A549 (cell line): ENCODE results near the gene PHC2. TPM values are rescaled to one million over a fixed set of nuclear protein-coding genes. Genes with fewer than 3 reads are reported as not detected.

Source experiments
- ATAC-seq, 2 experiments: fragments of 200-7000 bp in 1 of 2; fragments of >200 bp in 1 of 2; cut with Nextera tagmentation in 1 of 2; cut with Tn5 transposase in 1 of 2; 3 replicates each; pipeline versions ENCODE4 v1.8.0 to v1.9.1; 2018 to 2020; ENCODE audit warnings: mild to moderate bottlenecking in 1 of 2, moderate library complexity in 1 of 2
- CTCF ChIA-PET: fragments of 300-600 bp; sonication (Branson Sonifier 250); formaldehyde crosslinking; extraction: SDS; loops from one replicate; lab custom pipeline; 2021; ENCODE audit warnings: antibody characterized with exemption, inconsistent platforms; lab: Yijun Ruan, JAX
- POLR2A ChIA-PET: fragments of 350-600 bp; formaldehyde crosslinking; extraction: SDS; loops from one replicate; lab custom pipeline; 2021; ENCODE audit warnings: antibody characterized with exemption, inconsistent platforms; lab: Yijun Ruan, JAX
- DNase-seq, 2 experiments: peaks; one replicate each; pipeline versions ENCODE4 v3.0.0 to v3.0.0-alpha.2; 2011 to 2016; ENCODE audit warnings: low read depth in 1 of 2, low spot score in 1 of 2
- FAIRE-seq: peaks from 2 replicates; lab custom pipeline; 2011; peaks lifted over from hg19 to GRCh38; lab: Jason Lieb, UNC
- H3K27ac ChIP-seq, 2 experiments: fragments of >200 bp; sonication (Bioruptor Twin); formaldehyde crosslinking; 3 replicates each; pipeline ENCODE4 v1.5.1; 2016 to 2017
- H3K4me1 ChIP-seq: fragments of >200 bp; sonication (Bioruptor Twin); formaldehyde crosslinking; 3 replicates; pipeline ENCODE4 v1.6.1; 2016
- H3K4me2 ChIP-seq: fragments of >200 bp; sonication (Bioruptor Twin); formaldehyde crosslinking; 3 replicates; pipeline ENCODE4 v1.6.1; 2016
- H3K4me3 ChIP-seq: fragments of >200 bp; sonication (Bioruptor Twin); formaldehyde crosslinking; 3 replicates; pipeline ENCODE4 v1.5.1; 2016
- H3K9me3 ChIP-seq: fragments of >200 bp; sonication (Bioruptor Twin); formaldehyde crosslinking; 3 replicates; pipeline ENCODE4 v1.6.1; 2016
- BHLHE40 ChIP-seq: IDR thresholded peaks from 2 replicates; pipeline ENCODE4 v1.6.1; 2012; ENCODE audit warnings: low read depth, low read length, inconsistent platforms
- CBX2 ChIP-seq: fragments of 200-600 bp; sonication (generic); IDR thresholded peaks from 2 replicates; pipeline ENCODE4 v1.6.1; 2016; ENCODE audit warnings: low read depth, mild to moderate bottlenecking, borderline replicate concordance
- CHD2 ChIP-seq: fragments of 150-350 bp; IDR thresholded peaks from 2 replicates; pipeline ENCODE4 v1.6.1; 2014; ENCODE audit warnings: low read length; ENCODE audit not compliant: partially characterized antibody
- CHD4 ChIP-seq: fragments of 200-600 bp; sonication (generic); IDR thresholded peaks from 2 replicates; pipeline ENCODE4 v1.6.1; 2016; ENCODE audit warnings: antibody characterized with exemption, mild to moderate bottlenecking, borderline replicate concordance
- EP300 ChIP-seq, 2 experiments: fragments of >200 bp; sonication (Bioruptor Twin); formaldehyde crosslinking; IDR thresholded peaks; 2 replicates in 1 of 2; 3 replicates in 1 of 2; pipeline ENCODE4 v1.6.1; 2016 to 2017
- ESRRA ChIP-seq: fragments of 150-350 bp; IDR thresholded peaks from 2 replicates; pipeline ENCODE4 v1.6.1; 2014; ENCODE audit warnings: mild to moderate bottlenecking, low read length, borderline replicate concordance
- FOSB ChIP-seq: fragments of 250-450 bp; sonication (Bioruptor Pico); IDR thresholded peaks from 2 replicates; pipeline ENCODE4 v1.5.0; 2020; ENCODE audit warnings: mild to moderate bottlenecking, moderate library complexity
- FOSL2 ChIP-seq, 2 experiments: fragments of 450-650 bp in 1 of 2; fragments of >200 bp in 1 of 2; sonication (Bioruptor Twin) in 1 of 2; formaldehyde crosslinking; IDR thresholded peaks; 2 replicates each; pipeline versions ENCODE4 v1.5.0 to v1.6.1; 2016 to 2020; ENCODE audit warnings: mild to moderate bottlenecking in 1 of 2, moderate library complexity in 1 of 2
- FOXS1 ChIP-seq: fragments of 250-450 bp; sonication (Bioruptor Pico); IDR thresholded peaks from 2 replicates; pipeline ENCODE4 v1.5.0; 2020; ENCODE audit warnings: mild to moderate bottlenecking, moderate library complexity
- HDAC2 ChIP-seq: fragments of 200-600 bp; sonication (generic); IDR thresholded peaks from 2 replicates; pipeline ENCODE4 v1.6.1; 2016
- HOXB5 ChIP-seq: fragments of 250-450 bp; sonication (Bioruptor Pico); IDR thresholded peaks from 2 replicates; pipeline ENCODE4 v1.5.0; 2020; ENCODE audit warnings: mild to moderate bottlenecking, moderate library complexity
- KDM1A ChIP-seq: fragments of 200-600 bp; sonication (generic); IDR thresholded peaks from 2 replicates; pipeline ENCODE4 v1.6.1; 2016; ENCODE audit warnings: low read depth, mild to moderate bottlenecking
- KDM5A ChIP-seq: fragments of 200-600 bp; sonication (generic); IDR thresholded peaks from 2 replicates; pipeline ENCODE4 v1.6.1; 2016; ENCODE audit warnings: antibody characterized with exemption, mild to moderate bottlenecking
- MYC ChIP-seq: IDR thresholded peaks from 2 replicates; pipeline ENCODE4 v1.6.1; 2012; ENCODE audit warnings: mild to moderate bottlenecking, inconsistent platforms, low read length, improper control_type of control experiment, borderline replicate concordance
- NFE2L2 ChIP-seq: fragments of 150-350 bp; conservative IDR thresholded peaks from 2 replicates; pipeline ENCODE4 v1.6.1; 2014; ENCODE audit warnings: low read length
- NPAS2 ChIP-seq: fragments of 250-450 bp; sonication (Bioruptor Pico); IDR thresholded peaks from 2 replicates; pipeline ENCODE4 v1.8.0; 2022; ENCODE audit warnings: mild to moderate bottlenecking, moderate library complexity, borderline replicate concordance
- NR3C1 ChIP-seq: fragments of >200 bp; sonication (Bioruptor Twin); formaldehyde crosslinking; IDR thresholded peaks from 3 replicates; pipeline ENCODE4 v1.6.1; 2017
- PHF8 ChIP-seq: fragments of 200-600 bp; sonication (generic); IDR thresholded peaks from 2 replicates; pipeline ENCODE4 v1.6.1; 2016; ENCODE audit warnings: low read depth, mild to moderate bottlenecking, antibody characterized with exemption, moderate library complexity, borderline replicate concordance
- POLR2A ChIP-seq: IDR thresholded peaks from 2 replicates; pipeline ENCODE4 v1.6.1; 2012; ENCODE audit warnings: mild to moderate bottlenecking, low read length
- POLR2AphosphoS2 ChIP-seq: conservative IDR thresholded peaks from 2 replicates; pipeline ENCODE4 v1.6.1; 2012; ENCODE audit warnings: low read length, improper control_type of control experiment, inconsistent platforms
- RARB ChIP-seq: fragments of 250-450 bp; sonication (Bioruptor Pico); IDR thresholded peaks from 2 replicates; pipeline ENCODE4 v1.8.0; 2021; ENCODE audit warnings: mild to moderate bottlenecking, moderate library complexity
- RNF2 ChIP-seq: fragments of 200-600 bp; sonication (generic); IDR thresholded peaks from 2 replicates; pipeline ENCODE4 v1.6.1; 2016; ENCODE audit warnings: low read depth, mild to moderate bottlenecking, antibody characterized with exemption, moderate library complexity, borderline replicate concordance
- SREBF2 ChIP-seq: fragments of 450-650 bp; IDR thresholded peaks from 2 replicates; pipeline ENCODE4 v1.6.1; 2014; ENCODE audit warnings: mild to moderate bottlenecking, moderate library complexity
- TP53 ChIP-seq: fragments of 250-450 bp; sonication (Bioruptor Pico); IDR thresholded peaks from 2 replicates; pipeline ENCODE4 v1.5.0; 2021; ENCODE audit warnings: mild to moderate bottlenecking, moderate library complexity
- ZFP36 ChIP-seq: fragments of 450-650 bp; IDR thresholded peaks from 2 replicates; pipeline ENCODE4 v1.6.1; 2014; ENCODE audit warnings: borderline replicate concordance; ENCODE audit not compliant: partially characterized antibody
- ZSCAN20 ChIP-seq: fragments of 250-450 bp; sonication (Bioruptor Pico); IDR thresholded peaks from 2 replicates; pipeline ENCODE4 v1.8.0; 2022; ENCODE audit warnings: mild to moderate bottlenecking, moderate library complexity
- WGBS: methylation state at CpG from one replicate; pipeline ENCODE4 v1.1.6; 2017; ENCODE audit errors: missing lambda C conversion rate; 5-methylcytosine and 5-hydroxymethylcytosine counted together
- polyA plus RNA-seq, 4 experiments: library from polyadenylated mRNA; depleted of rRNA in 3 of 4; stranded (reverse); fragments of >200 nt; fragmentation: RNase III in 1 of 4; extraction: RNeasy Plus Mini Kit Qiagen cat#74134 plus additional on column Dnase treatment in 1 of 4; gene quantifications; 2 replicates in 3 of 4; 3 replicates in 1 of 4; pipeline ENCODE4 v1.2.3, GENCODE V29; 2011 to 2017
- TF ChIP-seq, protein P1 (sequence below): fragments of >200 bp; sonication (Bioruptor Twin); formaldehyde crosslinking; IDR thresholded peaks from 3 replicates; pipeline ENCODE4 v1.6.1; 2016
- TF ChIP-seq, protein P2 (sequence below): fragments of 450-650 bp; IDR thresholded peaks from 2 replicates; pipeline ENCODE4 v1.6.1; 2014; ENCODE audit warnings: antibody characterized with exemption
- TF ChIP-seq, protein P3 (sequence below): fragments of 200-600 bp; sonication (generic); IDR thresholded peaks from 2 replicates; pipeline ENCODE4 v1.6.1; 2016; ENCODE audit warnings: antibody characterized with exemption, mild to moderate bottlenecking, moderate library complexity

Gene PHC2
- polyA plus RNA-seq, 2 of the 4 experiments (the other 2 are of a cell fraction): 29.9 to 33.2 TPM

DNA sequence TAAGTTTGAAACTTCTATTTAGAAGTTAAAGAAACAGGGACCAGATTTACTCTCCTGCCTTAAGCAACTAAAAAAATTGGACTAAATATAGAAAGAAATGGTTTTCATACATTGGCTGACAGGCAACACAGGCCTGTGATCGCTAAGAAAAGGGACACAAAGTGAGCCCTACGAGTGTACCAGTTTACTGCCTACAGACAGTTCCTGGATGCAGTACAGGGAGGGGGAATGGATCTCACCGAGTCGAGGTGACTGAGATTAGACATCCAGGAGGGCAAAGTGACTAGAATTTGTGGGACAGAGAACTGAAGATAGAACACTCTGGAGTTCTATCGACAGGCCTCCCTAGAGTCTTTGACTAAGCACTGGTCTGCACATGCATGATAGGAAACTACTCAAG is 16.0 kb downstream of the PHC2 start:
- TF ChIP-seq RARB (CRISPR knock-in tag): no peak
- TF ChIP-seq PHF8: no peak
- no peak for TF ChIP-seq FOXS1 (CRISPR knock-in tag)
- TF ChIP-seq, protein P1, sequence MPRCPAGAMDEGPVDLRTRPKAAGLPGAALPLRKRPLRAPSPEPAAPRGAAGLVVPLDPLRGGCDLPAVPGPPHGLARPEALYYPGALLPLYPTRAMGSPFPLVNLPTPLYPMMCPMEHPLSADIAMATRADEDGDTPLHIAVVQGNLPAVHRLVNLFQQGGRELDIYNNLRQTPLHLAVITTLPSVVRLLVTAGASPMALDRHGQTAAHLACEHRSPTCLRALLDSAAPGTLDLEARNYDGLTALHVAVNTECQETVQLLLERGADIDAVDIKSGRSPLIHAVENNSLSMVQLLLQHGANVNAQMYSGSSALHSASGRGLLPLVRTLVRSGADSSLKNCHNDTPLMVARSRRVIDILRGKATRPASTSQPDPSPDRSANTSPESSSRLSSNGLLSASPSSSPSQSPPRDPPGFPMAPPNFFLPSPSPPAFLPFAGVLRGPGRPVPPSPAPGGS: no peak
- ChIA-PET CTCF (no interaction called here), POLR2A (no interaction called here)
- H3K9me3 ChIP-seq: peaks cover 27% of the 10 kb centered on the region; the same call in 2 of the 3 replicates
- no peaks in the 10 kb centered on the region for H3K4me1 ChIP-seq
- FAIRE-seq (no peak), ATAC-seq (no peak), DNase-seq (no peak)
- H3K4me3 ChIP-seq: no peak overlapping the region
- H3K4me2 ChIP-seq: no peak overlapping the region
- 21% methylated on average over 5 of the region's 5 CpGs for WGBS
- no peak overlapping the region for H3K27ac ChIP-seq

DNA sequence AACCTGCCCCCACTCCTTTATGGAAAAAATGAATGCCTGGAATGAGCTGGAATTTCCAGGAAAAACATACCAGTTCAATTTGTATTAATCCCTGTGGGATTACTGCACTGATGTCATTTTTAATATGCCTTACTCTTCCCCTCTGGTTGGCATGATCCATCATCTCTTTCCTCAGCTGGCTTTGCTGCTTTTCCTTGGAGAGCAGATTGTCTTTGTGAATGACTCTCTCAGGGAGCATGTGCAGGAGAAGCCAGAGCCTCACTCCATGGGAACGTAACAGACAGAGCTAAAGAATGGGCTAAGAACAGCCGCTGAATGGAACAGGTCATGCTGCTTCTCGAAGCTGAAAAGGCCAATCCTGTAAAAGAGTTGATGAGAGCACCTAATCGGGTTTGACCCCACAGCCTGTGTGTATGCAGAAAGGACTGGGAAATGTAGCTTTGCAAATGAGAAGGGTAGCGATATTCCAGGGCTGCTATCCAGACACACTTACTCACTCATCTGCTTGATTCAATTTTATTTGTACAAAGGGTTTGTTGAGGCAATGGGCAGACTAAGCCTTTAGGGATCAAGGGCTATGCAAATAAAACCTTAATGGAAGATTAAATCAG is 20.7 kb downstream of the PHC2 start:
- CTCF ChIA-PET: no interaction called here
- no peak overlapping the region for H3K4me2 ChIP-seq
- DNase-seq (no peak), FAIRE-seq (no peak), ATAC-seq (no peak)
- TF ChIP-seq CHD2: no peak
- TF ChIP-seq FOSB: no peak
- no peak for TF ChIP-seq KDM1A
- TF ChIP-seq, protein P2, sequence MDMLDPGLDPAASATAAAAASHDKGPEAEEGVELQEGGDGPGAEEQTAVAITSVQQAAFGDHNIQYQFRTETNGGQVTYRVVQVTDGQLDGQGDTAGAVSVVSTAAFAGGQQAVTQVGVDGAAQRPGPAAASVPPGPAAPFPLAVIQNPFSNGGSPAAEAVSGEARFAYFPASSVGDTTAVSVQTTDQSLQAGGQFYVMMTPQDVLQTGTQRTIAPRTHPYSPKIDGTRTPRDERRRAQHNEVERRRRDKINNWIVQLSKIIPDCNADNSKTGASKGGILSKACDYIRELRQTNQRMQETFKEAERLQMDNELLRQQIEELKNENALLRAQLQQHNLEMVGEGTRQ: no peak
- no peak for TF ChIP-seq NFE2L2
- TF ChIP-seq SREBF2: no peak
- TF ChIP-seq ZSCAN20 (CRISPR knock-in tag): no peak
- no peak for TF ChIP-seq ZFP36
- TF ChIP-seq HDAC2: no peak
- TF ChIP-seq MYC: no peak
- TF ChIP-seq, protein P3, sequence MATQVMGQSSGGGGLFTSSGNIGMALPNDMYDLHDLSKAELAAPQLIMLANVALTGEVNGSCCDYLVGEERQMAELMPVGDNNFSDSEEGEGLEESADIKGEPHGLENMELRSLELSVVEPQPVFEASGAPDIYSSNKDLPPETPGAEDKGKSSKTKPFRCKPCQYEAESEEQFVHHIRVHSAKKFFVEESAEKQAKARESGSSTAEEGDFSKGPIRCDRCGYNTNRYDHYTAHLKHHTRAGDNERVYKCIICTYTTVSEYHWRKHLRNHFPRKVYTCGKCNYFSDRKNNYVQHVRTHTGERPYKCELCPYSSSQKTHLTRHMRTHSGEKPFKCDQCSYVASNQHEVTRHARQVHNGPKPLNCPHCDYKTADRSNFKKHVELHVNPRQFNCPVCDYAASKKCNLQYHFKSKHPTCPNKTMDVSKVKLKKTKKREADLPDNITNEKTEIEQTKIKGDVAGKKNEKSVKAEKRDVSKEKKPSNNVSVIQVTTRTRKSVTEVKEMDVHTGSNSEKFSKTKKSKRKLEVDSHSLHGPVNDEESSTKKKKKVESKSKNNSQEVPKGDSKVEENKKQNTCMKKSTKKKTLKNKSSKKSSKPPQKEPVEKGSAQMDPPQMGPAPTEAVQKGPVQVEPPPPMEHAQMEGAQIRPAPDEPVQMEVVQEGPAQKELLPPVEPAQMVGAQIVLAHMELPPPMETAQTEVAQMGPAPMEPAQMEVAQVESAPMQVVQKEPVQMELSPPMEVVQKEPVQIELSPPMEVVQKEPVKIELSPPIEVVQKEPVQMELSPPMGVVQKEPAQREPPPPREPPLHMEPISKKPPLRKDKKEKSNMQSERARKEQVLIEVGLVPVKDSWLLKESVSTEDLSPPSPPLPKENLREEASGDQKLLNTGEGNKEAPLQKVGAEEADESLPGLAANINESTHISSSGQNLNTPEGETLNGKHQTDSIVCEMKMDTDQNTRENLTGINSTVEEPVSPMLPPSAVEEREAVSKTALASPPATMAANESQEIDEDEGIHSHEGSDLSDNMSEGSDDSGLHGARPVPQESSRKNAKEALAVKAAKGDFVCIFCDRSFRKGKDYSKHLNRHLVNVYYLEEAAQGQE: no peak
- TF ChIP-seq ESRRA: no peak
- TF ChIP-seq NPAS2: no peak
- no peak for TF ChIP-seq KDM5A
- no peaks in the 10 kb centered on the region for H3K4me1 ChIP-seq
- H3K27ac ChIP-seq: no peak overlapping the region
- POLR2A ChIA-PET: no interaction called here
- H3K9me3 ChIP-seq: peaks cover 10% of the 10 kb centered on the region; the same call in 1 of the 3 replicates
- no peak overlapping the region for H3K4me3 ChIP-seq
- WGBS: 56% methylated on average over 5 of the region's 5 CpGs

DNA sequence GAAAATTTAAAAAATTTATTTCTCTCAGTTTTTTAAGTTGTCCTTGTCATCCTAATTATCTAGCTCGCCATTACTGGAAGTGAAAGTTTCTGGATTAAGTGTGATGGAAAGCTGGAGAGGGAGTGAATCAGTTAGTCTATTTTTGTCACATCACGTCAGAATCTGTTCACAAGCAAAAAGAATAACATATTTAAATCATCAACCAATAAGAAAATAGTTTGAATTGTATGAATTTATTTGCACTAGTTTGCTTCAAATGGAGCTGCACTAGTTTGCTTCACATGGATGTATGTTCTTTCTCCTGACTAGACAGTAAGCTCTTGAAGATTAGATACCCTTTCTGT is 22.8 kb downstream of the PHC2 start:
- H3K27ac ChIP-seq: no peak overlapping the region
- ChIA-PET CTCF (interaction anchor here (1.6 kb wide), 1 partner anchor 17 kb away, joined by 5 read pairs; no protein-coding TSS in a partner anchor), POLR2A (no interaction called here)
- no peak for FAIRE-seq
- no peak for DNase-seq
- no peak for ATAC-seq
- no peak overlapping the region for H3K4me2 ChIP-seq
- WGBS: 58% methylated on average over 2 of the region's 2 CpGs
- no peak overlapping the region for H3K4me3 ChIP-seq
- H3K4me1 ChIP-seq: no peaks in the 10 kb centered on the region
- H3K9me3 ChIP-seq: no peaks in the 10 kb centered on the region
- TF ChIP-seq MYC: no peak
- TF ChIP-seq KDM1A: no peak
- no peak for TF ChIP-seq KDM5A
- no peak for TF ChIP-seq NR3C1
- no peak for TF ChIP-seq CHD4
- TF ChIP-seq TP53 (CRISPR knock-in tag): no peak
- TF ChIP-seq RARB (CRISPR knock-in tag): no peak
- TF ChIP-seq, protein P2: no peak
- no peak for TF ChIP-seq POLR2AphosphoS2
- TF ChIP-seq CBX2: no peak
- no peak for TF ChIP-seq RNF2
- TF ChIP-seq EP300 (IDR thresholded peaks at IDR 0.05): no peak
- no peak for TF ChIP-seq HOXB5 (CRISPR knock-in tag)
- TF ChIP-seq FOSB: no peak
- TF ChIP-seq NFE2L2: no peak
- no peak for TF ChIP-seq POLR2A
- TF ChIP-seq FOSL2 (IDR thresholded peaks at IDR 0.05): no peak
- TF ChIP-seq FOSL2 (CRISPR knock-in tag; IDR thresholded peaks at IDR 0.05): no peak
- no peak for TF ChIP-seq BHLHE40
